Keratinocyte (primary cell): ENCODE data around the gene NCAPG. TPM values are rescaled to one million over a fixed set of nuclear protein-coding genes. Genes with fewer than 3 reads are reported as not detected.

Experiments
- DNase-seq: peaks from one replicate; pipeline ENCODE4 v3.0.0-alpha.2; 2011; ENCODE audit warnings: low read depth, missing footprints, low spot score
- FAIRE-seq: peaks from 2 replicates; lab custom pipeline; 2011; peaks lifted over from hg19 to GRCh38; lab: Jason Lieb, UNC
- H2AFZ ChIP-seq: 2 replicates; pipeline ENCODE4 v1.6.0; 2012; ENCODE audit warnings: low read length, control low read depth, inconsistent platforms; ENCODE audit not compliant: control insufficient read depth
- H3K27ac ChIP-seq: 2 replicates; pipeline ENCODE4 v1.5.1; 2011; ENCODE audit warnings: low read length; ENCODE audit not compliant: control insufficient read depth, insufficient read depth
- H3K27me3 ChIP-seq: 3 replicates; pipeline ENCODE4 v1.6.0; 2011; ENCODE audit warnings: low read length; ENCODE audit not compliant: control insufficient read depth, insufficient read depth; ENCODE audit errors: extremely low read depth
- H3K36me3 ChIP-seq, 2 experiments: 2 replicates in 1 of 2; 3 replicates in 1 of 2; pipeline ENCODE4 v1.5.1; 2011; ENCODE audit warnings: low read length in 2 of 2, mild to moderate bottlenecking in 1 of 2; ENCODE audit not compliant: control insufficient read depth in 2 of 2, insufficient read depth in 2 of 2; ENCODE audit errors: extremely low read depth in 1 of 2
- H3K4me1 ChIP-seq: 3 replicates; pipeline ENCODE4 v1.5.1; 2011; ENCODE audit warnings: low read length; ENCODE audit not compliant: control insufficient read depth, insufficient read depth; ENCODE audit errors: extremely low read depth
- H3K4me2 ChIP-seq: 3 replicates; pipeline ENCODE4 v1.6.0; 2011; ENCODE audit warnings: low read depth, low read length; ENCODE audit not compliant: control insufficient read depth, insufficient read depth; ENCODE audit errors: extremely low read depth
- H3K4me3 ChIP-seq, 3 experiments: fragments of 200-600 bp in 1 of 3; sonication (generic) in 1 of 3; 2 replicates in 2 of 3; 3 replicates in 1 of 3; pipeline ENCODE4 v1.5.1; 2011 to 2016; ENCODE audit warnings: low read length in 3 of 3, mild to moderate bottlenecking in 3 of 3, control low read depth in 2 of 3, inconsistent platforms in 1 of 3, low read depth in 1 of 3, mixed read lengths in 1 of 3, mixed run types in 1 of 3, moderate library complexity in 1 of 3; ENCODE audit not compliant: control insufficient read depth in 2 of 3, insufficient read depth in 2 of 3; ENCODE audit errors: extremely low read depth in 1 of 3
- H3K79me2 ChIP-seq: 2 replicates; pipeline ENCODE4 v1.6.0; 2012; ENCODE audit warnings: low read length; ENCODE audit not compliant: control insufficient read depth, insufficient read depth
- H3K9ac ChIP-seq: 3 replicates; pipeline ENCODE4 v1.6.0; 2011; ENCODE audit warnings: low read length; ENCODE audit not compliant: control insufficient read depth, insufficient read depth; ENCODE audit errors: extremely low read depth
- H3K9me1 ChIP-seq: 3 replicates; pipeline ENCODE4 v1.6.0; 2011; ENCODE audit warnings: low read length; ENCODE audit not compliant: control insufficient read depth, insufficient read depth; ENCODE audit errors: extremely low read depth
- H3K9me3 ChIP-seq: 2 replicates; pipeline ENCODE4 v1.5.1; 2012; ENCODE audit warnings: low read depth, low read length; ENCODE audit not compliant: control insufficient read depth
- H4K20me1 ChIP-seq: 3 replicates; pipeline ENCODE4 v1.6.0; 2011; ENCODE audit warnings: low read length; ENCODE audit not compliant: control insufficient read depth, insufficient read depth; ENCODE audit errors: extremely low read depth
- CTCF ChIP-seq, 3 experiments: IDR thresholded peaks in 1 of 3; conservative IDR thresholded peaks in 1 of 3; optimal IDR thresholded peaks in 1 of 3; 2 replicates in 2 of 3; 3 replicates in 1 of 3; pipeline versions ENCODE3 to v1.5.1; 2011; ENCODE audit warnings: low read length in 3 of 3, mild to moderate bottlenecking in 3 of 3, moderate library complexity in 2 of 3, control low read depth in 1 of 3, inconsistent platforms in 1 of 3; ENCODE audit not compliant: insufficient read depth in 2 of 3; ENCODE audit errors: extremely low read depth in 1 of 3
- EZH2 ChIP-seq: IDR thresholded peaks from one replicate; pipeline ENCODE4 v1.6.1; 2012; ENCODE audit warnings: inconsistent platforms, mild to moderate bottlenecking, low read length, moderate library complexity
- dilution Hi-C: fragments of 300-500 bp; cut with MboI; formaldehyde crosslinking; loops from one replicate; pipeline ENCODE4 v1.7.0; 2020; ENCODE audit warnings: low sequenced_read_pairs; ENCODE audit not compliant: extremely low pct_ligation_motif_present
- polyA plus RNA-seq, 5 experiments: library from polyadenylated mRNA; depleted of rRNA in 3 of 5; stranded (reverse) in 3 of 5; stranded (forward) in 1 of 5; unstranded in 1 of 5; fragments of >200 nt; gene quantifications; 1 replicate in 1 of 5; 2 replicates in 3 of 5; 3 replicates in 1 of 5; pipeline versions ENCODE4 v1.2.1 to v1.2.3, GENCODE V29; 2011 to 2012; ENCODE audit warnings: missing spikeins in 2 of 5, low read depth in 1 of 5, low replicate concordance in 1 of 5

NCAPG gene
- polyA plus RNA-seq, 1 donor (not counting 4 experiments of a cell fraction or from before 2014, with no cell fraction given): 18.0 TPM

GRCh38 chr4:17816142-17816541 lies 5.4 kb downstream of the NCAPG start:
- H3K9ac ChIP-seq: no peak overlapping the region
- no peak overlapping the region for H3K27ac ChIP-seq
- peaks cover 3% of the 10 kb centered on the region for H3K4me1 ChIP-seq
- TF ChIP-seq CTCF (optimal IDR thresholded peaks at IDR 0.05 in 1 of 3, IDR thresholded peaks at IDR 0.05 in 1 of 3, conservative IDR thresholded peaks at IDR 0.05 in 1 of 3; ENCODE audit: extremely low read depth in 1 of 3, insufficient read depth in 2 of 3, low read length in 3 of 3) (no peak), EZH2 (no peak)
- FAIRE-seq: no peak
- H3K9me3 ChIP-seq: no peaks in the 10 kb centered on the region
- no peaks in the 10 kb centered on the region for H3K9me1 ChIP-seq
- H4K20me1 ChIP-seq: no peaks in the 10 kb centered on the region
- H3K79me2 ChIP-seq: peaks cover 54% of the 10 kb centered on the region
- no peak for DNase-seq
- no peak overlapping the region for H3K4me2 ChIP-seq
- no peaks in the 10 kb centered on the region for H3K36me3 ChIP-seq
- no peaks in the 10 kb centered on the region for H3K27me3 ChIP-seq
- H2AFZ ChIP-seq: peak overlapping the region; percentile 26
- dilution Hi-C loops: no loop called here
- no peak overlapping the region for H3K4me3 ChIP-seq

DNA sequence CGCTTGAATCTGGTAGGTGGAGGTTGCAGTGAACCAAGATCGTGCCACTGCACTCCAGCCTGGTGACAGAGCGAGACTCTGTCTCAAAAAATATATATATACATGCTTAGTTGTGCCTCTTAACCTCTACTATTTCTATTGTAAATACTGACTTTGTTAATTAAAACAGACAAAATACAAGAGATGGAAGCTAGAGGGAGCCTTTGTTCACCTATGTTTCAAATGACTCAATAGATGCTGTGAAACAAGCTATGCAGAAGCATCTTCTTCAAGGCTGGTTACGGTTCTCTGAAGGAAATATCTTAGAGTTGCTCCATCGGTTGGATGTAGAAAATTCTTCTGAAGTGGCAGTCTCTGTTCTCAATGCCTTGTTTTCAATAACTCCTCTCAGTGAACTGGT lies 6.2 kb downstream of the NCAPG start:
- peak in 2 of 3 experiments; percentile 37 to 41 for TF ChIP-seq CTCF (optimal IDR thresholded peaks at IDR 0.05 in 1 of 3, IDR thresholded peaks at IDR 0.05 in 1 of 3, conservative IDR thresholded peaks at IDR 0.05 in 1 of 3; ENCODE audit: extremely low read depth in 1 of 3, insufficient read depth in 2 of 3, low read length in 3 of 3)
- no peak for TF ChIP-seq EZH2
- H2AFZ ChIP-seq: peak overlapping the region; percentile 22
- FAIRE-seq: peak; percentile 51

More for the DNA sequence above, 6.2 kb downstream of the NCAPG start:
- dilution Hi-C loops: no loop called here
- Histone ChIP-seq H3K9me1 (no peaks in the 10 kb centered on the region), H3K9ac (no peak overlapping the region), H3K4me2 (no peak overlapping the region), H3K36me3 (no peaks in the 10 kb centered on the region), H4K20me1 (no peaks in the 10 kb centered on the region), H3K4me3 (no peak overlapping the region), H3K79me2 (peaks cover 45% of the 10 kb centered on the region), H3K4me1 (peaks cover 3% of the 10 kb centered on the region), H3K9me3 (no peaks in the 10 kb centered on the region), H3K27me3 (no peaks in the 10 kb centered on the region), H3K27ac (no peak overlapping the region)
- no peak for DNase-seq
